Activated naive CD4-positive, alpha-beta T cell treated with anti-CD3 and anti-CD28 coated beads, Interleukin-2, amount 50 U/mL, for 72 hours (primary cell): ENCODE data around the gene NOX3. TPM values are rescaled to one million over a fixed set of nuclear protein-coding genes. Genes with fewer than 3 reads are reported as not detected.

ENCODE experiments used
- total RNA-seq, 2 donors: library from RNA; stranded (reverse); gene quantifications; one replicate each; pipeline ENCODE4 v1.2.3, GENCODE V29; 2022

The NOX3 gene
- total RNA-seq, 2 donors from 2014 or later = not detected

Other genes with a start within 250 kb of the NOX3 start
- not detected for gene CLDN20, start 191.8 kb downstream of the NOX3 start, total RNA-seq
- gene TFB1M, start 141.4 kb downstream of the NOX3 start, total RNA-seq = 10 to 100 TPM; 44.7 to 49.2 TPM